Suprapubic skin (tissue), 4 donors: Measurements from ENCODE around the gene OFD1. TPM values are rescaled to one million over a fixed set of nuclear protein-coding genes. Genes with fewer than 3 reads are reported as not detected.

Source experiments
- DNase-seq, 2 donors: peaks; one replicate each; pipeline ENCODE4 v3.0.0-alpha.2; 2019; ENCODE audit warnings: low spot score in 2 of 2
- H3K27ac ChIP-seq: fragments of 200-600 bp; sonication (generic); one replicate; pipeline ENCODE4 v1.5.1; 2019
- H3K27me3 ChIP-seq: fragments of 200-600 bp; sonication (generic); one replicate; pipeline ENCODE4 v1.5.1; 2019
- H3K36me3 ChIP-seq: fragments of 200-600 bp; sonication (generic); one replicate; pipeline ENCODE4 v1.5.1; 2019
- H3K4me1 ChIP-seq: fragments of 200-600 bp; sonication (generic); one replicate; pipeline ENCODE4 v1.5.1; 2019
- H3K4me3 ChIP-seq: fragments of 200-600 bp; sonication (generic); one replicate; pipeline ENCODE4 v1.5.1; 2019; ENCODE audit warnings: mild to moderate bottlenecking
- H3K9me3 ChIP-seq: fragments of 200-600 bp; sonication (generic); one replicate; pipeline ENCODE4 v1.5.1; 2019
- CTCF ChIP-seq, 2 donors: fragments of 200-600 bp in 1 of 2; fragments of 450-650 bp in 1 of 2; sonication (generic) in 1 of 2; IDR thresholded peaks; one replicate each; pipeline ENCODE4 v1.5.1; 2016 to 2019; ENCODE audit warnings: antibody characterized with exemption in 2 of 2, mild to moderate bottlenecking in 1 of 2, moderate library complexity in 1 of 2
- EP300 ChIP-seq: sonication (generic); formaldehyde crosslinking; IDR thresholded peaks from one replicate; pipeline ENCODE4 v1.6.1; 2017; ENCODE audit warnings: antibody characterized with exemption
- POLR2A ChIP-seq, 2 donors: fragments of 450-650 bp; IDR thresholded peaks; one replicate each; pipeline ENCODE4 v1.6.1; 2017; ENCODE audit warnings: antibody characterized with exemption in 2 of 2, mild to moderate bottlenecking in 2 of 2, moderate library complexity in 2 of 2
- POLR2AphosphoS5 ChIP-seq, 3 donors: sonication (generic); formaldehyde crosslinking; IDR thresholded peaks; one replicate each; pipeline ENCODE4 v1.6.1; 2017; ENCODE audit warnings: antibody characterized with exemption in 3 of 3
- WGBS: methylation state at CpG from one replicate; pipeline ENCODE4 v1.1.5; 2018; 5-methylcytosine and 5-hydroxymethylcytosine counted together
- total RNA-seq, 4 donors: library from RNA; depleted of rRNA; stranded (reverse); fragments of >200 nt; gene quantifications; one replicate each; pipeline ENCODE4 v1.1.0, GENCODE V29; 2016

Gene OFD1
- total RNA-seq, 4 donors from 2014 or later: 19.1 to 68.4 (median 32.5) TPM

GRCh38 chrX:13689741-13690211 lies 44.8 kb upstream of the OFD1 start:
- WGBS: 6% methylated on average over 16 of the region's 16 CpGs
- Histone ChIP-seq H3K36me3 (no peaks in the 10 kb centered on the region), H3K27ac (peak overlapping the region; percentile 97), H3K4me1 (peaks cover 33% of the 10 kb centered on the region), H3K4me3 (peak overlapping the region; percentile 68), H3K27me3 (no peaks in the 10 kb centered on the region), H3K9me3 (no peaks in the 10 kb centered on the region)
- no peak for DNase-seq
- TF ChIP-seq POLR2A (IDR thresholded peaks at IDR 0.05) (no peak), CTCF (IDR thresholded peaks at IDR 0.05) (no peak), EP300 (no peak), POLR2AphosphoS5 (IDR thresholded peaks at IDR 0.05) (no peak)

GRCh38 chrX:13690836-13691235 lies 43.7 kb upstream of the OFD1 start:
- Histone ChIP-seq H3K27ac (peak overlapping the region; percentile 97), H3K27me3 (no peaks in the 10 kb centered on the region), H3K36me3 (no peaks in the 10 kb centered on the region), H3K4me3 (peak overlapping the region; percentile 68), H3K4me1 (peaks cover 36% of the 10 kb centered on the region), H3K9me3 (no peaks in the 10 kb centered on the region)
- 69% methylated on average over 3 of the region's 3 CpGs for WGBS
- DNase-seq: no peak
- TF ChIP-seq POLR2A (IDR thresholded peaks at IDR 0.05) (no peak), POLR2AphosphoS5 (IDR thresholded peaks at IDR 0.05) (no peak), EP300 (no peak), CTCF (IDR thresholded peaks at IDR 0.05) (no peak)

- H3K36me3 ChIP-seq: no peaks in the 10 kb centered on the region
- no peaks in the 10 kb centered on the region for H3K27me3 ChIP-seq
- H3K4me3 ChIP-seq: no peak overlapping the region
- WGBS: 73% methylated on average over 7 of the region's 7 CpGs
- H3K4me1 ChIP-seq: peaks cover 36% of the 10 kb centered on the region
- peak overlapping the region; percentile 69 for H3K27ac ChIP-seq
- H3K9me3 ChIP-seq: no peaks in the 10 kb centered on the region
- DNase-seq: no peak
- TF ChIP-seq POLR2AphosphoS5 (IDR thresholded peaks at IDR 0.05): no peak
- no peak for TF ChIP-seq POLR2A (IDR thresholded peaks at IDR 0.05)
- no peak for TF ChIP-seq EP300
- no peak for TF ChIP-seq CTCF (IDR thresholded peaks at IDR 0.05)
These were observed 42.6 kb upstream of the OFD1 start for GRCh38 chrX:13691841-13692371.

GRCh38 chrX:13692771-13693231 lies 41.7 kb upstream of the OFD1 start:
- TF ChIP-seq EP300: no peak
- TF ChIP-seq POLR2A (IDR thresholded peaks at IDR 0.05): no peak
- TF ChIP-seq POLR2AphosphoS5 (IDR thresholded peaks at IDR 0.05): no peak
- no peak for TF ChIP-seq CTCF (IDR thresholded peaks at IDR 0.05)
- no peak for DNase-seq
- Histone ChIP-seq H3K4me1 (peaks cover 36% of the 10 kb centered on the region), H3K27ac (peak overlapping the region; percentile 69), H3K9me3 (no peaks in the 10 kb centered on the region), H3K36me3 (no peaks in the 10 kb centered on the region), H3K27me3 (no peaks in the 10 kb centered on the region), H3K4me3 (no peak overlapping the region)
- WGBS: 66% methylated on average over 5 of the region's 5 CpGs

- DNase-seq: no peak
- no peak overlapping the region for H3K4me3 ChIP-seq
- H3K27me3 ChIP-seq: no peaks in the 10 kb centered on the region
- H3K27ac ChIP-seq: peak overlapping the region; percentile 69
- TF ChIP-seq POLR2AphosphoS5 (IDR thresholded peaks at IDR 0.05) (no peak), EP300 (no peak), POLR2A (IDR thresholded peaks at IDR 0.05) (no peak), CTCF (IDR thresholded peaks at IDR 0.05) (no peak)
- no peaks in the 10 kb centered on the region for H3K9me3 ChIP-seq
- no peaks in the 10 kb centered on the region for H3K36me3 ChIP-seq
- WGBS: 37% methylated on average over 7 of the region's 7 CpGs
- H3K4me1 ChIP-seq: peaks cover 34% of the 10 kb centered on the region
These were observed 41.1 kb upstream of the OFD1 start for GRCh38 chrX:13693341-13693961.
